SU-DHL-6 (cell line): ENCODE measurements around the gene CFAP45.

Experiments used
- CTCF ChIP-seq: fragments of 200-600 bp; sonication (generic); IDR thresholded peaks from one replicate; pipeline ENCODE4 v1.5.1; 2017; ENCODE audit warnings: antibody characterized with exemption, mild to moderate bottlenecking, low read length, moderate library complexity; ENCODE audit not compliant: insufficient read depth, poor library complexity, severe bottlenecking
- EZH2phosphoT487 ChIP-seq: fragments of 200-600 bp; sonication (generic), shearing (Covaris generic); conservative IDR thresholded peaks from 2 replicates; pipeline ENCODE4 v1.6.1; 2018; ENCODE audit warnings: mild to moderate bottlenecking, antibody characterized with exemption, low read length, moderate library complexity, mixed read lengths

GRCh38 chr1:159870704-159871103 lies 29.3 kb downstream of the CFAP45 start:
- no peak for TF ChIP-seq CTCF
- TF ChIP-seq EZH2phosphoT487 = no peak
